ENCODE measurements around the gene KASH5.

DNA sequence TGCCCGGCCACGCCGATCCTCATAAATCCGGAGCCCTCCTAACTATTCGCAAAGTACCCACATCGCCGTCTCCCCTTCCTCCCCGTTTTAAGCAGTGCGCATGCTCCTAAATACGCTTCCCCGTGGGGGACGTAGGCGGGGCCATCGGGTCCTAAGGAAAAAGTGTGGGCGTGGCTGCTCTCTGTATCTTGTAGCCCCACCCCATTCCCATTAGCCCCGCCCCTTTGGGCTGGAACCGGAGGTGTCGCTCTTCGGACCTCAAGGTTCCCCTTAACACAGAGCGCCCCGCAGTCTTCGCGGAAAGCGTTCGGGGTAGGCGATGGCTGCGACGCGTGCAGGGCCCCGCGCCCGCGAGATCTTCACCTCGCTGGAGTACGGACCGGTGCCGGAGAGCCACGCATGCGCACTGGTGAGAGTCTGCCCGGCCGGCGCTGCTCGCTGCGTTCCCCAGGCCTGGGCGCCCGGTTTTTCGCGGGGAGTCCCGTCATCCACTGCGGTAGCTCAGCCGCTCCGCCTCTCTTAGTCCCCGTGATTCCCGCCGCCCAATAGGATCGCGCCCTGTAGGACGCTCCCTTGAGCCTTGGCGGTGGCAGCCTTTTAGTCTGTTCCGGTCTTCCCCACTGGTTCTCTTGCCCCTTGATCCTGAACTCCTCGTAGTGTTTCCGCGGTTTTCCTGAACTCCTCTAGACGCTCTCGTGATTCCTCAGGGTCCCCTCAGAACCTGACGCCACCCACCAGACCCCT is 65.1 kb downstream of the KASH5 start, which contains the start of gene ALDH16A1:
- TF ChIP-seq, protein P1, sequence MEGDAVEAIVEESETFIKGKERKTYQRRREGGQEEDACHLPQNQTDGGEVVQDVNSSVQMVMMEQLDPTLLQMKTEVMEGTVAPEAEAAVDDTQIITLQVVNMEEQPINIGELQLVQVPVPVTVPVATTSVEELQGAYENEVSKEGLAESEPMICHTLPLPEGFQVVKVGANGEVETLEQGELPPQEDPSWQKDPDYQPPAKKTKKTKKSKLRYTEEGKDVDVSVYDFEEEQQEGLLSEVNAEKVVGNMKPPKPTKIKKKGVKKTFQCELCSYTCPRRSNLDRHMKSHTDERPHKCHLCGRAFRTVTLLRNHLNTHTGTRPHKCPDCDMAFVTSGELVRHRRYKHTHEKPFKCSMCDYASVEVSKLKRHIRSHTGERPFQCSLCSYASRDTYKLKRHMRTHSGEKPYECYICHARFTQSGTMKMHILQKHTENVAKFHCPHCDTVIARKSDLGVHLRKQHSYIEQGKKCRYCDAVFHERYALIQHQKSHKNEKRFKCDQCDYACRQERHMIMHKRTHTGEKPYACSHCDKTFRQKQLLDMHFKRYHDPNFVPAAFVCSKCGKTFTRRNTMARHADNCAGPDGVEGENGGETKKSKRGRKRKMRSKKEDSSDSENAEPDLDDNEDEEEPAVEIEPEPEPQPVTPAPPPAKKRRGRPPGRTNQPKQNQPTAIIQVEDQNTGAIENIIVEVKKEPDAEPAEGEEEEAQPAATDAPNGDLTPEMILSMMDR (conservative IDR thresholded peaks at IDR 0.05; ENCODE audit: low read length), result no peak
- TF ChIP-seq EZH2phosphoT487 (IDR thresholded peaks at IDR 0.05; ENCODE audit: borderline replicate concordance), result no peak

Data from Loucy (cell line).